Measurements from ENCODE around the gene CYP2C19. TPM values are rescaled to one million over a fixed set of nuclear protein-coding genes. Genes with fewer than 3 reads are reported as not detected.
"Not testable (repeated sequence)": the region's sequence is repeated elsewhere in the genome, so short reads cannot be mapped to it uniquely, and the experiment has no call there.

CYP2C19 gene
- total RNA-seq, 1 experiment from 2014 or later, result not detected

DNA sequence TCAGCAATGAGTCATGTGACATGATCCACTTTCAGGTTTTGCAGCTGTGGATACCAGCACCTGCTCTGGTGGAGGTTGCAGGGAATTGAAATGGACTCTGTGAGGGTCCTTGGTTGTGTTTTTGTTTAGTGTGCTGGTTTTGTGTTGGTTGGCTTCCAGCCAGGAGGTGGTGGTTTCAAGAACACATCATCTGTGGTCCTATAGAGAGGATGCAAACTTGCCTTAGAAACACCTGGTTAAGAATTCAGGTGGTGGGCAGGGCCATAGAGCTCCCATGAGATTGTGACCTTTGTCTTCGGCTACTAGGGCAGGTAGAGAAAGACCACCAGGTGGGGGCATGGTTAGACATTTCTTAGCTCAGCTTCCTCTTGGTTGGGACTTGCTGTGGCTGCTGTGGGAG lies 116.7 kb downstream of the CYP2C19 start:
- no peak for DNase-seq (ENCODE audit: low spot score)

DNA sequence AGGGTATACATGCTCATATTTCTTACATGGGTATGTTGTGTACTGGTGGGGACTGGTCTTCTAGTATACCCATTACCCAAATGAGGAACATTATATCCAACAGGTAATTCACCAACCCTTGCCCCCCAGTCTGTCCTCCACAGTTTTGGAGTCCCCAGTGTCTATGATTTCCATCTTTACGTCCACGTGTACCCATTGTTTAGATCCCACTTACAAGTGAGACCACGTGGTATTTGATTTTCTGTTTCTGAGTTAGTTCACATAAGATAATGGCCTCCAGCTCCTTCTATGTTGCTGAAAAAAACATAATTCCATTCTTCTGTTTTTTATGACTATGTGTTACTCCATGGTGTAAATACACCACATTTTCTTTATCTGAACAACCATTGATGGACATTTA lies 126.6 kb downstream of the CYP2C19 start:
- no peak for DNase-seq (ENCODE audit: low spot score)

DNA sequence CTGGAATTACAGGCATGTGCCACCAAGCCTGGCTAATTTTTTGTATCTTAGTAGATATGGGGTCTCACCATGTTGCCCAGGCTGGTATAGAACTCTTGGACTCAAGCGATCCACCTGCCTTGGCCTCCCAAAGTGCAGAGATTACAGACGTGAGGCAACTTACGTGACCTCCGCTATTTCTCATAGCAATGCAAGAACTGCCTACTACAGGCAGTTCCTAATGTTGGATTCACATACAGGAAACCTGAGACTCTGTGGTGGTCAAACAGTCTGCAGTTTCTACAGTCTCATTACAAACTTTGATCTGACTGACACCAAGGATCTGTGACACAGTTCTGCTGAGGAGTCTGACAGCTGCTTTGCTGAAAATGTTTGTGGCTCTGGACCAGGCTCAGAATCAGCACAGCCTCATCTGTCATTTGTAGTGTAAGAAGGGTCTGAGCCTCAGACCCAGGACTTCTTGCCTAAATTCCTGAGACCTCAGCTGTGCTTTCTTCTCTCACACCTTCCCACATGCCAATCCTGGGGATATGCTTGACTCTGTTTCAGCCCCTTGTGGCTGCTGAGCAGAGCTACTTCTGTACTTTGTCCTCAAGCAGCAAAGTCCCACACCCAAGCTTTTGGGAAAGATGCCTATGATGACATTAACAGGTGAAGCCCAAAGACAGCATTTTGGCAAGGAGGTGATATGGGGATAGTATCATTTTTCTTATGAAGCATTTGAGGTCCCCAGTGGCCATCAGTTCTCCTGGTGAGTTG lies 128.0 kb downstream of the CYP2C19 start:
- DNase-seq (ENCODE audit: low spot score), result no peak

DNA sequence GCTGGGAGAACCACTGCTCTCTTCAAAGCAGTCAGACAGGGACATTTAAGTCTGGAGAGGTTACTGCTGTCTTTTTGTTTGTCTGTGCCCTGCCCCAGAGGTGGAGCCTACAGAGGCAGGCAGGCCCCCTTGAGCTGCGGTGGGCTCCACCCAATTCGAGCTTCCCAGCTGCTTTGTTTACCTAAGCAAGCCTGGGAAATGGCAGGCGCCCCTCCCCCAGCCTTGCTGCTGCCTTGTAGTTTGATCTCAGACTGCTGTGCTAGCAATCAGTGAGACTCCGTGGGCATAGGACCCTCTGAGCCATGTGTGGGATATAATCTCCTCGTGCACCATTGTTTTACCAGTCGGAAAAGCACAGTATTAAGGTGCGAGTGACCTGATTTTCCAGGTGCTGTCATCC lies 135.9 kb downstream of the CYP2C19 start:
- DNase-seq (ENCODE audit: low spot score), result not testable (repeated sequence)

DNA sequence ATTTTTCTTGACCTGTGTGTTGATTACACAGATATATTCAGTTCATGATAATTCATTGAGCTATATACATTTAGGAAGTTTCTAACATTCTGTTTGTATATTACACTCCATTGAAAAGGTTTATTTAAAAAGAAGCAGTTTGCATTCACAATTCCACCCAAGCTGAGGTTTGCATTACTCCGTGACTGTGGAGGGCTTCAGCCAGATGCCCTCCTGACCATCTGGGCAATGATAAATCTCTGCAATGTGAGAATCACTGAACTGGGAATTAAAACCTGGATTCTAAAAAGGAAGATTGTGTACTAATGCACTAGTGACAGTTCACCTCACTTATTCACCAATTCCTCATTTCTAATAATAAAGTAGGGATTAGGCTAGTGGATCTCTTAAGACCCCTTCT lies 139.6 kb downstream of the CYP2C19 start:
- DNase-seq (ENCODE audit: low spot score), result no peak

DNA sequence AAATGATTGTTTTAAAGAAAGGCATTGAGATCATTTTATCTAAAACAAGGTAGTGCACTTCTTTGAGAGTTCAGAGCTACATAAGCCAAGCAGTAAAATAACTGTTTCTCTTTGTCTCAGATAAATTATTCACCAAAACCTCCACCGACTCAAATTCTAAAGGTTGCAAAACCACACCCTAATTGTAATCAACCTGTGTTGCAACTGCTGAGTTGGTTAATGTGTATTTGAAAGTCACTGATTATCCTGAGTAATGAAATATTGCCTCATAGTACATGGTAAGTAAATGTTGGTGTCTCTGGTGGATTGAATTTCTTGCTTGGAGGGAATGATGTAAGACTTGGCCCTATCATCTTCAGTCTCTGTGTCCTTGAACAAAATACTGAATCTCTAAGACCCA lies 140.1 kb downstream of the CYP2C19 start:
- DNase-seq (ENCODE audit: low spot score), result no peak

Other genes with a start within 250 kb of the CYP2C19 start
- gene HELLS, start 216.9 kb upstream of the CYP2C19 start, total RNA-seq (2014; rRNA removed; shearing (Covaris generic)), result 32.2 and 94.1 TPM in 2 replicates
- gene CYP2C18, start 79.0 kb upstream of the CYP2C19 start, total RNA-seq (2014; rRNA removed; shearing (Covaris generic)), result 0.04 TPM in 1 of 2 replicates, not detected in the other
- not detected in 2 replicates for gene CYP2C9, start 176.0 kb downstream of the CYP2C19 start, total RNA-seq (2014; rRNA removed; shearing (Covaris generic))